Neutrophil (primary cell): ENCODE results near the gene SPTSSB.

Experiments used
- H3K27ac ChIP-seq: fragments of 200-600 bp; sonication (generic); 2 replicates; pipeline ENCODE4 v1.5.1; 2016; ENCODE audit warnings: mild to moderate bottlenecking, moderate library complexity
- H3K27me3 ChIP-seq: fragments of 200-600 bp; sonication (generic); 2 replicates; pipeline ENCODE4 v1.6.0; 2016; ENCODE audit warnings: mild to moderate bottlenecking
- H3K36me3 ChIP-seq: fragments of 200-600 bp; sonication (generic); 2 replicates; pipeline ENCODE4 v1.5.1; 2017
- H3K4me1 ChIP-seq, 2 experiments: fragments of 200-600 bp in 1 of 2; sonication (generic) in 1 of 2; 1 replicate in 1 of 2; 2 replicates in 1 of 2; pipeline versions ENCODE4 v1.5.1 to v1.6.1; 2013 to 2016; ENCODE audit warnings: low read depth in 1 of 2, low read length in 1 of 2, mild to moderate bottlenecking in 1 of 2, moderate library complexity in 1 of 2; ENCODE audit not compliant: control insufficient read depth in 1 of 2, insufficient read depth in 1 of 2
- H3K4me3 ChIP-seq, 2 experiments: fragments of 200-600 bp in 1 of 2; sonication (generic) in 1 of 2; 1 replicate in 1 of 2; 2 replicates in 1 of 2; pipeline ENCODE4 v1.5.1; 2013 to 2016; ENCODE audit warnings: low read depth in 1 of 2, low read length in 1 of 2, mild to moderate bottlenecking in 1 of 2, moderate library complexity in 1 of 2
- H3K9me3 ChIP-seq: fragments of 200-600 bp; sonication (generic); 2 replicates; pipeline ENCODE4 v1.5.1; 2016
- CTCF ChIP-seq: fragments of 200-600 bp; sonication (generic); IDR thresholded peaks from 2 replicates; pipeline ENCODE4 v1.5.1; 2016; ENCODE audit warnings: antibody characterized with exemption

The SPTSSB gene

GRCh38 chr3:161369531-161369930 lies 1.8 kb downstream of the SPTSSB start:
- no peak for TF ChIP-seq CTCF
- no peak overlapping the region for H3K4me3 ChIP-seq
- H3K36me3 ChIP-seq = no peaks in the 10 kb centered on the region
- peaks cover 93% of the 10 kb centered on the region for H3K27me3 ChIP-seq
- no peak overlapping the region for H3K27ac ChIP-seq
- peaks cover 16 to 19% of the 10 kb centered on the region in 2 experiments for H3K4me1 ChIP-seq
- no peaks in the 10 kb centered on the region for H3K9me3 ChIP-seq

- Histone ChIP-seq H3K9me3 (no peaks in the 10 kb centered on the region), H3K27ac (no peak overlapping the region), H3K4me1 (no peaks in the 10 kb centered on the region), H3K27me3 (peaks cover 64% of the 10 kb centered on the region), H3K36me3 (no peaks in the 10 kb centered on the region), H3K4me3 (no peak overlapping the region)
- TF ChIP-seq CTCF = no peak
These were observed 5.2 kb downstream of the SPTSSB start for GRCh38 chr3:161366094-161366493.

GRCh38 chr3:161358488-161358887 lies 12.8 kb downstream of the SPTSSB start:
- H3K36me3 ChIP-seq = no peaks in the 10 kb centered on the region
- no peaks in the 10 kb centered on the region for H3K4me1 ChIP-seq
- no peak overlapping the region for H3K4me3 ChIP-seq
- no peak overlapping the region for H3K27ac ChIP-seq
- no peaks in the 10 kb centered on the region for H3K9me3 ChIP-seq
- peaks cover 4% of the 10 kb centered on the region for H3K27me3 ChIP-seq
- no peak for TF ChIP-seq CTCF

- Histone ChIP-seq H3K27ac (no peak overlapping the region), H3K4me1 (no peaks in the 10 kb centered on the region), H3K27me3 (peaks cover 11% of the 10 kb centered on the region), H3K4me3 (no peak overlapping the region), H3K36me3 (no peaks in the 10 kb centered on the region), H3K9me3 (no peaks in the 10 kb centered on the region)
- no peak for TF ChIP-seq CTCF
These were observed 15.0 kb downstream of the SPTSSB start for GRCh38 chr3:161356287-161356686.

GRCh38 chr3:161355508-161355907 lies 15.8 kb downstream of the SPTSSB start:
- H3K4me1 ChIP-seq = no peaks in the 10 kb centered on the region
- H3K9me3 ChIP-seq = no peaks in the 10 kb centered on the region
- H3K27me3 ChIP-seq = peaks cover 7% of the 10 kb centered on the region
- H3K4me3 ChIP-seq = no peak overlapping the region
- no peak overlapping the region for H3K27ac ChIP-seq
- H3K36me3 ChIP-seq = no peaks in the 10 kb centered on the region
- no peak for TF ChIP-seq CTCF

GRCh38 chr3:161354554-161354953 lies 16.8 kb downstream of the SPTSSB start:
- Histone ChIP-seq H3K27me3 (peaks cover 7% of the 10 kb centered on the region), H3K4me1 (no peaks in the 10 kb centered on the region), H3K36me3 (no peaks in the 10 kb centered on the region), H3K9me3 (no peaks in the 10 kb centered on the region), H3K4me3 (no peak overlapping the region), H3K27ac (no peak overlapping the region)
- no peak for TF ChIP-seq CTCF
